KG1 (cell line): ENCODE data around the gene TBC1D22A.

ENCODE experiments used
- DNase-seq: peaks from one replicate; lab custom pipeline; 2025; lab: John Stamatoyannopoulos, UW

Gene TBC1D22A

DNA sequence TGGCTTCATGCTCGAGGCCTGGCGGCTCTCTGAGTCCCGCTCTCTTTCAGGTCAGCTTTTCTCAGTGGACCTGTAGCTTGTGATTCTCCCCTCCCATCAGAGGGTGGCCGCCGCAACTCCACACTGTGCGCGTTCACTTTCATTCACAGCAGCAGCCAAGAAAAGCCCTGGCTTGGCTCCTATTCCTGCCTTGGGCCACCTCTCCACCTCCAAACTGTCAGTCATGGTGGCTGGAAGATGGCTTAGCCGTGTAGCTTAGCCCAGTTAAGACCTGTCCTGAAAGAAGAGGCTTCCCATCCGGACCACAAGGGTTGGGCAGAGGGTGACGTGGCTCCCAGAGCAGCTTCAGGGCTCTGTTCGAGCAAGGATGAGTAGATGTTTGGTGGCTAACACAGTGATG is 125.5 kb downstream of the TBC1D22A start:
- DNase-seq: no peak

GRCh38 chr22:46890819-46891218 is 128.4 kb downstream of the TBC1D22A start:
- no peak for DNase-seq

GRCh38 chr22:46891382-46891951 is 129.0 kb downstream of the TBC1D22A start:
- no peak for DNase-seq

DNA sequence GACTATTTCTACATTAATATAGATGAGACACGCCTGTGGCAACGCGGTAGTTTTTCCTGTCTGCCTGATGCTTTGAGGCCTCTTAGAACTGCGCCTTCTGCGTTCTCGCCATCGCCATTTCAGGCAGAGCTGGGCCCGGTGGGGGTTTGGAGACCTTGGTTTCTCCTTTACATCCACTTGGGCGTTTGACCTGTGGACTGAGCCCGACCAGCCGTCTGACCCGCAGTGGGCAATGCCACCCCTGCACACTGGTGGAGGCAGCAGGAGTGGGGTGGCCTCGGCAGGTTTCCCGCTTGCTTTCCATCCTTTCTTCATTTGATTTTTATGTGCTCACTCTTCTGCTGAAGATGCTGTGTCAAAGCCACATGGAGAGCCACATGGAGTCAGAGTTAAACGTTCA is 130.4 kb downstream of the TBC1D22A start:
- DNase-seq: no peak

- DNase-seq: no peak
These were observed 131.0 kb downstream of the TBC1D22A start for GRCh38 chr22:46893281-46894020.

DNA sequence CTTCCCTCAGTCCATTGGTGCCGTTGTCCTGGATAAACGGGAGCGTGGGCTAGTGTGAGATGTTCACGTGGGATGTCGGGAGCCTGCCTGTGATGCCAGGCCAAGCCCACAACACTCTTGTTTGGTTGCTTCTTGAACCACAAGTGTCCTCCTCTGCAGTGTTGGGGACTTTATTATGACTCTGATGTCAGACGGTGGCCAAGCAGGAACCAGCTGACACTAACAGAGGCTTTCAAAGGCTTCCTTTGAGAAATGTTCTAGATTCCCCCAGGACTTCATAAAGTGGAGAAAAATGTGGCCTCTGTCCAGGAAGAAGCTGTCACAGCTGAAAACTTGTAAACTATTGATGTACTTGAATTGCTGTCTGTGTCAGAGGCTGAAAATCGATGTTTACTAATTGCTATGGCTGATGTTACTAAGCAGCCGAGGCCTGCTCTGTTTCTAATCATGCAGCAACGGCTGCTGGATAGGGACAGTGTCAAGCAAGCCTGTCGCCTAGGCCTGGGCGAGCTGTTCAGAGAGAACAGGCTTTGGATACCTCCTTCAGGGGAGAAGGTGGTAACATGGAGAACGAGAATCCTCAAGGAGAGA is 131.7 kb downstream of the TBC1D22A start:
- DNase-seq: no peak

DNA sequence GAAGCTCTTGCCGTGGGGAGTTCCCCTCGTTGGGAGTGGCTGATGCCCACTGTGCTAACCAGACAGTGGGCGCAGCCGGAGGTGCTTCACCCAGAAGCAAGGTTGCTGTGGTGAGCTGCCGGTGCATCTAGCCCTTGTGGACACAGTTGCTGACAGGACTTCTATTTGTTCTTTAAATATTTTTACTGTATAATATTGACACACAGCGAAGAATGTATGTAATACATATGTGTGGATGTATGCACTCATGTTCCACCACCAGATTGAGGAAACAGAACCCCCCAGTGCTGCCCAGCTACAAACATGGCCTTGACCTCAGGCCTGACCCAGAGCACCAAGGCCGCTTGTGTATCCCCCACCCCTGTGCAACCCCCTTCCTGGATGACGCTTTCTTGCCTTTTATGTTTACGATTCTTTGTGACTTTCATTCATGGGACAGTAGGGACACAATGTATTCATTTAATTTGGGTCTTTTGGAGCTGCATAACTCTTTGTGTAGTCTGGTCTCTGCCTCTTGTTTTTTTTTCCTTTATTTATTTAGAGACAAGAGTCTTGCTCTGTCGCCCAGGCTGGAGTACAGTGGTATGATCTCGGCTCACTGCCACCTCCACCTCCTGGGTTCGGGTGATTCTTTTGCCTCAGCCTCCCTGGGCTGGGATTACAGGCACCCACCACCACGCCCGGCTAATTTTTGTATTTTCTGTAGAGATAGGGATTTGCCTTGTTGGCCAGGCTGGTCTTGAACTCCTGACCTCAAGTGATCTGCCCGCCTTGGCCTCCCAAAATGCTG is 132.6 kb downstream of the TBC1D22A start:
- DNase-seq: no peak

DNA sequence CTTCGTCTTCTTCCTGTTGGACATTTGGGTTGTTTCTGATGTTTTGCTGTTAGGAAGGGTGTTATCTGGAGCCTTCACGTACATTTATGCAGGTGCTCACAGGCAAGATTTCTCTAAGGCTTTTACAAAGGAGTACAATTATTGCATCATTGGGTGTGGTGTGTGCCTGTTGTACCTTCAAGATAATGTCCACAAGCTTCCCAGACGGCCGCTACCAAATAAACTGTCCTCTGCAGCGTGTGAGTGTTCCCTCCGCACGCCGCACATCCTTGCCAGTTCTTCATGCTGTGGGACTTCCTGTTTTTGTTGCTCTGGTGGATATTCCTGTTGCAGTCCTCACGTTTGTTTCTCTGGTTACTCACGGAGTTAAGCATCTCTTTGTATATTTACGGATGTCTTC is 133.3 kb downstream of the TBC1D22A start:
- no peak for DNase-seq

DNA sequence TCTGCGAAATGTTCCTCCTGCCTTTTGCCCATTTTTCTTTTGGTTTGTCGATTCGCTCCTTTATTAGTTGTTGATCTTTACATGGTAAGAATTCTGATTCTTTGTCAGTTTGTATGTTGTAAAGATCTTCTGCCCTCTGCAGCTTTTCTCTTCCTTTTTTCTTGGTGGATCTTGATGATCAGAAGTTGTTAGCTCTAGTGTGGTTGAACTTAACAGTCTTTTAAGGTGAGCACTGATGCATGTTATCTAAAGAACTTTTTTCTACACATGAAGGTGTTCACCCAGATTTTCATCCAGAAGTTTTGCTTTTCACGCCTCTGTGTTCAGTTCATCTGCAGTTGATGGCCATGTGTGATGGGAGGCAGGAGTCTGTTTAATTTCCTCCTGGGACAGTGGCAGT is 133.7 kb downstream of the TBC1D22A start:
- no peak for DNase-seq

- no peak for DNase-seq
These were observed 134.3 kb downstream of the TBC1D22A start for GRCh38 chr22:46896568-46897245.

DNA sequence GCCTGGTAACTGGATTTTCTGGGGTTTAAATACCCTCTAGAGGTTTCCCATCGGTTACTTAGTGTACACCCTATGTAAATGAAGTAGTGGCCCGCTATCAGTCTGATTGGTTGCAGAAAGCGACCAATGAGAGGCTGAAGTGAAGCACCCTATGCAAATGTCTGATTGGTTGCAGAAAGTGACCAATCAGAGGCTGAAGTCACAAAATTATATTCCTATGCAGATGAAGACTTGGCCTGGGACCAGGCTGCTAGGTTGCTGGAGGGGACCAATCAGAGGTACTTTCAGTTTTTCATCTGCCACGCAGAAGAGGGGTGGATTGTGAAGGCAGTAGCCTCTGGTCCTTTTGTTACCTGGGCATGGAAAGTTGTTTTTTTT is 134.8 kb downstream of the TBC1D22A start:
- no peak for DNase-seq

DNA sequence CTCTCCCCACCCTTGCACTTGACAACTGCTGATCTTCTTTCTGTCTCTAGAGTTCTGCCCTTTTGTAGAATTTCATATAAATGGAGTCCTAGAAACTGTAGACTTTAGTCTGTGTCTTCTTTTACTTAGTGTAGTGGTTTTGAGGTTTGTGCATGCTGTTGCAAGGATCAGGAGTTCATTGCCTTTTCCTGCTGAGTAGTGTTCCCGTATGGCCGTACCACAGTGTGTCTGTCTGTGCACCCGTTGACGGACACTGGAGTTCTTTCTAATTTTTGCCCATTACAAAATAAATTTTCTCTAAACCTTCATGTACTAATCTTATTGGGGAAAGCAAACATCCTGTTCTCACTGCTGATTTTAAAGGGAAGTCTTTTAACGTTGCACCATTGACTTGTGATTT is 138.1 kb downstream of the TBC1D22A start:
- DNase-seq: no peak

DNA sequence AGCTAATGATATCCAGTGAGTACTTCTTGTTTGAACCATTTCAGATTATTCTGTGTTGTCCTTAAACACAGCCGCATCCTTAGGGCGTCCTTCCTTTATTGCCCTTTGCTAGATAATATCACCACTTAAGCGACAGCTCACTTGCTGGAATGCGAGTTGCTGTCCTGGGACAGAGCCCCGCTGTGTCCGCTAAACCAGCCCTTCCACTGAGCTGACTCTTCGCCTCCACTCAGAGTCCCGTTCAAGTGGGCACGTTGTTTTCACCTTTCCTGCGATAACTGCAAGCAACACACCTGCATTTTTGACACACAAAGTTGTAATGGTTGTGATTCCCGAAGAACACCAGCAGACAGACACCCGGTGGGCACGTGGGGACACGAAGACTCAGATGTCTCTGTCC is 140.0 kb downstream of the TBC1D22A start:
- DNase-seq: no peak

- no peak for DNase-seq
These were observed 140.8 kb downstream of the TBC1D22A start for GRCh38 chr22:46902998-46903916.

DNA sequence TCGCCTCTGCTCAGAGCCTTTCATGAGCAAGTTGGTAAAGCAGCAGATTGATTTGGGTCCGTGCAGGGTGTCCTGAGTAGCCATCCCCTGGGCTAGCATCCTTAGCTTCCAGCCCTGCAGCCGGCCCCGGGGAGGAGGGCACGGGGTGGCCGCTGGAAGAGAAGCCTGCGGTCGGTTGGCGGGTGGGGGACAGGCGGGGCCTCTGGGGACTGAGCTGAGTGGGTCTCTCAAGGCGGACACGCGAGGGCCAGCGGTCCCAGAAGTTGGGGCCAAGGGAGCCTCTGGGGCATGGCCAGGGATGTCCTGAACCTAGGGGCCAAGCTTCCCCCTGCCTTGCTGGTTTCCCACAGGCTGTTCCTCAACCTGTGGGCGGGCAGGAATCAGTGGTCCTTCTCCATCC is 143.0 kb downstream of the TBC1D22A start:
- no peak for DNase-seq

DNA sequence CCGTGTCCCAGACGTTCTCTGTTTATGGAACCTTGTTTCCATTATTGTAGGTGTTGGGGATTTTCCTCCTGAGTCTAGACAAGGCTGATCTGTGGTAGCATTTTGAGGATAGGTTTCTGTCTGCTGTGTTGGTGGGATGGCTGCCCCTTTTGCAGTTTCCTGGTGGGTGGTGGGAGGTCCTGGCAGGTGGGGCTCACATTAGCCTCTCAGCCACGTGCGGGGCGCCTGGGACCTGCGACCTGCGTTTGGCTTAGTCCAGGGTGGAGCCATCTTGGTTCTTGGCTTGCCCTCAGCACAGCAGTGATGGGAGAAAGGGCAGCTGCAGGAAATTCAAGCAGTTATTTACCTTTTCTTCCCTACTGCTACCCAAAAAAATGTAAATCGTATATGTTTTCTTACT is 143.4 kb downstream of the TBC1D22A start:
- no peak for DNase-seq

- no peak for DNase-seq
These were observed 144.0 kb downstream of the TBC1D22A start for GRCh38 chr22:46906326-46907045.

DNA sequence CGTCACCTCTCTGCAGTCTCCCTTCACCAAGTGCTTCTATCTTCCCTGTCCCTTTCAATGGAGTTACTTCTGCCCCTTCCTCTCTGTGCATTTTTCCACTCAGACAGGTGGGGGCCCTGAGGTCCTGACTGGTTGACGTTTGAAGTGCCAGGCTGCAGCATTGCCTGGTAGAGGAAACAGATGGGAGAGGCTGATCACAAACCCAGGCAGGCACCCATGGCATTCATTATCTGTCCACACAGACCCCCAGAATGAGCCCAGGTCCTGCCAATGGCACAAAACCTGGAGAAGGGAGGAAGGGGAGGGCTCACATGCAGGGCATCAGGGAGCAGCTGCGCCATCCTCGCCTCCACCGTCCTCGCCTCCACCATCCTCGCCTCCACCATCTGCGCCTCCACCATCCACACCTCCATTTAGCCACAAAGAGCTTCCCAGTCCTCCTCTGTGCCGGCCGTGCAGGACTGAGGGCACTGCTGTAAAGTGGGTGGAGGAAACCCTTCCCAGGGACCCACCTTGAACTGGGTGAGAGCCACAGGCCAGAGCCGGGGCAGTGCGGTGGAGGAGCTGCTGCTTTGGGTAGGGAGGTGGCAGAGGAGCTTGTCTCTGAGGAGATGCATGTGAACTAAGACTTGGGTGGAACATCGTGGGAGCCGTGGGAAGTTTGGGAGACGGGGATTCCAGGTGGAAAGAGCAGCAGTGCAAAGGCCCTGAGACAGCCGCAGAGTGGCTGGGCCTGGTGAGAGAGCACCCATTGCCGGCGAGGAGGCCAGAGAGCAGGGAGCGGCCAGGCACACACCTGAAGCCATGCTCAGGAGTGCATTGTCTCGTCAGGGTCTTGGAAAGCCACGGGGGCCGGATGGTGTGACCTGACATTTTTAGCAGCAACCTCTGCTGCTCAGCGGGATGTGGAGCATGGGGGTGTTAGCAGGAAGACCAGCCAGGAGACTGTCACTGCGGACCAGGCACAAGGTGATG is 145.1 kb downstream of the TBC1D22A start:
- no peak for DNase-seq

GRCh38 chr22:46908641-46909107 is 146.2 kb downstream of the TBC1D22A start:
- DNase-seq: no peak
